K562 (cell line): ENCODE measurements around the gene CCDC68. TPM values are rescaled to one million over a fixed set of nuclear protein-coding genes. Genes with fewer than 3 reads are reported as not detected.
"Not testable (repeated sequence)": the region's sequence is repeated elsewhere in the genome, so short reads cannot be mapped to it uniquely, and the experiment has no call there.

ENCODE experiments used
- ATAC-seq: fragments of 200-7000 bp; cut with Tn5 transposase; 3 replicates; pipeline ENCODE4 v1.9.1; 2020; ENCODE audit warnings: moderate library complexity
- BruUV-seq: library from RNA; stranded (reverse); fragments of 400-500 nt; replicated peaks from 2 replicates; lab custom pipeline; 2021; lab: Mats Ljungman, UMichigan
- CTCF ChIA-PET: fragments of 300-600 bp; formaldehyde crosslinking; extraction: SDS; loops from one replicate; lab custom pipeline; 2021; ENCODE audit warnings: low intra/inter-chr PET ratio; lab: Yijun Ruan, JAX
- POLR2A ChIA-PET: fragments of 300-600, 350-650 bp; sonication (Branson Sonifier 250); formaldehyde crosslinking; extraction: SDS; loops from one replicate; lab custom pipeline; 2021; ENCODE audit warnings: antibody characterized with exemption, inconsistent platforms; lab: Yijun Ruan, JAX
- DNase-seq, 4 experiments: peaks; one replicate each; pipeline versions ENCODE4 v3.0.0 to v3.0.0-alpha.2; 2011 to 2018; ENCODE audit warnings: low spot score in 3 of 4, mixed read lengths in 3 of 4; ENCODE audit errors: extremely low read depth in 1 of 4
- FAIRE-seq: peaks from 2 replicates; lab custom pipeline; 2011; peaks lifted over from hg19 to GRCh38; lab: Jason Lieb, UNC
- H2AFZ ChIP-seq: 2 replicates; pipeline ENCODE4 v1.6.0; 2011; ENCODE audit warnings: low read depth, low read length, control low read depth, inconsistent platforms
- H3K27ac ChIP-seq: fragments of 200-600 bp; 3 replicates; pipeline ENCODE4 v1.8.0; 2011; ENCODE audit warnings: low read depth, mild to moderate bottlenecking, control low read depth, inconsistent platforms, low read length, moderate library complexity, mixed read lengths; ENCODE audit errors: extremely low read depth
- H3K27me3 ChIP-seq, 2 experiments: fragments of 300-600 bp in 1 of 2; 2 replicates in 1 of 2; 3 replicates in 1 of 2; pipeline versions ENCODE4 v1.6.0 to v1.8.0; 2011; ENCODE audit warnings: inconsistent platforms in 2 of 2, low read length in 2 of 2, mild to moderate bottlenecking in 1 of 2, mixed read lengths in 1 of 2, moderate library complexity in 1 of 2; ENCODE audit not compliant: control insufficient read depth in 2 of 2, insufficient read depth in 2 of 2
- H3K36me3 ChIP-seq: fragments of 300-600 bp; 3 replicates; pipeline ENCODE4 v1.8.0; 2011; ENCODE audit warnings: mild to moderate bottlenecking, low read length, inconsistent platforms; ENCODE audit not compliant: control insufficient read depth, insufficient read depth
- H3K4me1 ChIP-seq, 2 experiments: fragments of 200-600 bp in 1 of 2; replicated peaks in 1 of 2; 2 replicates in 1 of 2; 3 replicates in 1 of 2; pipeline versions ENCODE4 v1.5.1 to v1.8.0; 2011; ENCODE audit warnings: inconsistent platforms in 2 of 2, low read length in 2 of 2, mild to moderate bottlenecking in 1 of 2, mixed read lengths in 1 of 2, moderate library complexity in 1 of 2; ENCODE audit not compliant: control insufficient read depth in 2 of 2, insufficient read depth in 2 of 2
- H3K4me2 ChIP-seq: 2 replicates; pipeline ENCODE4 v1.6.1; 2011; ENCODE audit warnings: low read length, control low read depth, inconsistent platforms, mixed read lengths; ENCODE audit not compliant: insufficient read depth
- H3K4me3 ChIP-seq: fragments of 200-600 bp; sonication (generic), shearing (Covaris generic); 2 replicates; pipeline ENCODE4 v1.5.1; 2016; ENCODE audit warnings: control low read depth, inconsistent platforms
- H3K79me2 ChIP-seq: fragments of 200-600 bp; 3 replicates; pipeline ENCODE4 v1.8.0; 2011; ENCODE audit warnings: low read length, inconsistent platforms; ENCODE audit not compliant: control insufficient read depth, insufficient read depth
- H3K9ac ChIP-seq, 2 experiments: 2 replicates each; pipeline versions ENCODE4 v1.6.0 to v1.6.1; 2011; ENCODE audit warnings: low read depth in 2 of 2, low read length in 2 of 2, control low read depth in 1 of 2, inconsistent platforms in 1 of 2, mild to moderate bottlenecking in 1 of 2, mixed read lengths in 1 of 2; ENCODE audit not compliant: insufficient read depth in 1 of 2
- H3K9me1 ChIP-seq: one replicate; pipeline ENCODE4 v1.6.0; 2011; ENCODE audit warnings: inconsistent platforms, mild to moderate bottlenecking, low read length, moderate library complexity; ENCODE audit not compliant: control insufficient read depth, insufficient read depth
- H3K9me3 ChIP-seq: replicated peaks from 2 replicates; pipeline ENCODE4 v1.5.1; 2011; ENCODE audit warnings: low read depth, low read length, inconsistent platforms; ENCODE audit not compliant: control insufficient read depth, insufficient read depth
- H4K20me1 ChIP-seq: replicated peaks from 2 replicates; pipeline ENCODE4 v1.6.1; 2011; ENCODE audit warnings: low read length, inconsistent platforms, mixed read lengths; ENCODE audit not compliant: control insufficient read depth, insufficient read depth
- CREBBP ChIP-seq: IDR thresholded peaks from one replicate; pipeline ENCODE4 v1.6.1; 2012; ENCODE audit warnings: low read depth, mild to moderate bottlenecking, control low read depth, inconsistent platforms, low read length
- RBBP5 ChIP-seq: fragments of 200-600 bp; sonication (generic); IDR thresholded peaks from 2 replicates; pipeline ENCODE4 v1.6.1; 2012; ENCODE audit warnings: borderline replicate concordance, mild to moderate bottlenecking, low read length, control low read depth, inconsistent platforms; ENCODE audit not compliant: insufficient read depth, poor library complexity, severe bottlenecking
- TCF3 ChIP-seq: sonication (generic); formaldehyde crosslinking; IDR thresholded peaks from 2 replicates; pipeline ENCODE4 v1.4.0; 2020; ENCODE audit warnings: mild to moderate bottlenecking, missing genetic modification reagents
- WGBS: fragments of 100-300 bp; shearing (Covaris generic); methylation state at CpG from one replicate; pipeline ENCODE4 v1.1.6; 2016; ENCODE audit warnings: low coverage, mixed read lengths; ENCODE audit not compliant: insufficient coverage; ENCODE audit errors: missing lambda C conversion rate; 5-methylcytosine and 5-hydroxymethylcytosine counted together
- in situ Hi-C: fragments of 300-500 bp; cut with MboI; formaldehyde crosslinking; loops from 4 replicates; pipeline ENCODE4 v1.15.0; 2018; ENCODE audit warnings: inconsistent platforms, mixed read lengths
- intact Hi-C: fragments of 100-400 bp; cut with micrococcal nuclease; formaldehyde crosslinking; loops from 2 replicates; pipeline ENCODE4 v1.14.2; 2022
- polyA plus RNA-seq, 8 experiments: library from polyadenylated mRNA; depleted of rRNA in 4 of 8; stranded (reverse) in 5 of 8; unstranded in 3 of 8; fragments of >200 nt; fragmentation: Nextera tagmentation in 2 of 8; fragmentation: Illumina TruSeq in 1 of 8; extraction: Ambion mirVana in 2 of 8; extraction: Trizol in 1 of 8; gene quantifications; 2 replicates each; pipeline versions ENCODE4 v1.2.1 to v1.2.3, GENCODE V29; 2011 to 2014; ENCODE audit warnings: inconsistent platforms in 1 of 8, missing spikeins in 1 of 8
- total RNA-seq, 7 experiments: library from RNA; depleted of rRNA in 6 of 7; stranded (reverse); fragments of >200 nt in 6 of 7; fragmentation: Illumina TruSeq in 2 of 7; extraction: Trizol in 2 of 7; gene quantifications; 2 replicates each; pipeline versions ENCODE4 v1.2.1 to v1.2.3, GENCODE V29; 2011 to 2021; ENCODE audit warnings: low replicate concordance in 1 of 7

The CCDC68 gene
- total and polyA plus RNA-seq, 9 of the 15 experiments (the other 6 are each of a cell fraction or from before 2014, with no cell fraction given) = 0.28 to 4.5 (median 1.4) TPM

GRCh38 chr18:54855050-54855449, 104.2 kb downstream of the CCDC68 start:
- H4K20me1 ChIP-seq, POLR2A ChIA-PET, H3K4me3 ChIP-seq, H3K36me3 ChIP-seq, H3K27ac ChIP-seq, H3K4me2 ChIP-seq, H2AFZ ChIP-seq, H3K4me1 ChIP-seq, intact Hi-C loops, CTCF ChIA-PET, H3K79me2 ChIP-seq, in situ Hi-C loops, H3K9me1 ChIP-seq, FAIRE-seq, H3K27me3 ChIP-seq, H3K9ac ChIP-seq, DNase-seq, H3K9me3 ChIP-seq, ATAC-seq, BruUV-seq: not testable (repeated sequence)
- WGBS = 41% methylated on average over 3 of the region's 3 CpGs

- no peaks in the 10 kb centered on the region for H3K79me2 ChIP-seq
- peak overlapping the region; percentile 44; the same call in 1 of the 3 replicates for H3K27ac ChIP-seq
- intact Hi-C loops = no loop called here
- ChIA-PET CTCF (no interaction called here), POLR2A (interaction anchor here (0.5 kb wide), 1 partner anchor 496 kb away, joined by 3 read pairs; the partner anchor contains the start of genes C18orf54 and STARD6)
- peak overlapping the region; percentile 74 for H2AFZ ChIP-seq
- WGBS = 9% methylated on average over 6 of the region's 6 CpGs
- H3K9me3 ChIP-seq = no peaks in the 10 kb centered on the region
- H3K4me3 ChIP-seq = no peak overlapping the region
- no peaks in the 10 kb centered on the region for H4K20me1 ChIP-seq
- BruUV-seq = no TSS peak
- H3K36me3 ChIP-seq = no peaks in the 10 kb centered on the region
- in situ Hi-C loops = no loop called here
- DNase-seq (no peak), ATAC-seq (no peak), FAIRE-seq (no peak)
- H3K9me1 ChIP-seq = no peaks in the 10 kb centered on the region
- H3K9ac ChIP-seq = no peak overlapping the region
- H3K4me2 ChIP-seq = no peak overlapping the region
- H3K27me3 ChIP-seq = no peaks in the 10 kb centered on the region
- H3K4me1 ChIP-seq = peaks cover 0 to 4% of the 10 kb centered on the region in 2 experiments; a peak in 4 of 5 replicates
- TF ChIP-seq RBBP5 = no peak
- 0 out of 2 replicates have a peak, but pooled peaks have one; percentile 16 for TF ChIP-seq TCF3 (CRISPR knock-in tag)
- TF ChIP-seq CREBBP = no peak
Observed at GRCh38 chr18:54852780-54853675, 106.2 kb downstream of the CCDC68 start.
